Suprapubic skin (tissue), 4 donors: ENCODE measurements around the gene EXOC7. TPM values are rescaled to one million over a fixed set of nuclear protein-coding genes. Genes with fewer than 3 reads are reported as not detected.

Experiments used
- DNase-seq, 2 donors: peaks; one replicate each; pipeline ENCODE4 v3.0.0-alpha.2; 2019; ENCODE audit warnings: low spot score in 2 of 2
- H3K27ac ChIP-seq: fragments of 200-600 bp; sonication (generic); one replicate; pipeline ENCODE4 v1.5.1; 2019
- H3K27me3 ChIP-seq: fragments of 200-600 bp; sonication (generic); one replicate; pipeline ENCODE4 v1.5.1; 2019
- H3K36me3 ChIP-seq: fragments of 200-600 bp; sonication (generic); one replicate; pipeline ENCODE4 v1.5.1; 2019
- H3K4me1 ChIP-seq: fragments of 200-600 bp; sonication (generic); one replicate; pipeline ENCODE4 v1.5.1; 2019
- H3K4me3 ChIP-seq: fragments of 200-600 bp; sonication (generic); one replicate; pipeline ENCODE4 v1.5.1; 2019; ENCODE audit warnings: mild to moderate bottlenecking
- H3K9me3 ChIP-seq: fragments of 200-600 bp; sonication (generic); one replicate; pipeline ENCODE4 v1.5.1; 2019
- EP300 ChIP-seq: sonication (generic); formaldehyde crosslinking; IDR thresholded peaks from one replicate; pipeline ENCODE4 v1.6.1; 2017; ENCODE audit warnings: antibody characterized with exemption
- POLR2A ChIP-seq, 2 donors: fragments of 450-650 bp; IDR thresholded peaks; one replicate each; pipeline ENCODE4 v1.6.1; 2017; ENCODE audit warnings: antibody characterized with exemption in 2 of 2, mild to moderate bottlenecking in 2 of 2, moderate library complexity in 2 of 2
- POLR2AphosphoS5 ChIP-seq, 3 donors: sonication (generic); formaldehyde crosslinking; IDR thresholded peaks; one replicate each; pipeline ENCODE4 v1.6.1; 2017; ENCODE audit warnings: antibody characterized with exemption in 3 of 3
- WGBS: methylation state at CpG from one replicate; pipeline ENCODE4 v1.1.5; 2018; 5-methylcytosine and 5-hydroxymethylcytosine counted together
- total RNA-seq, 4 donors: library from RNA; depleted of rRNA; stranded (reverse); fragments of >200 nt; gene quantifications; one replicate each; pipeline ENCODE4 v1.1.0, GENCODE V29; 2016
- TF ChIP-seq, protein P1 (sequence below), 2 donors: fragments of 200-600 bp in 1 of 2; fragments of 450-650 bp in 1 of 2; sonication (generic) in 1 of 2; IDR thresholded peaks; one replicate each; pipeline ENCODE4 v1.5.1; 2016 to 2019; ENCODE audit warnings: antibody characterized with exemption in 2 of 2, mild to moderate bottlenecking in 1 of 2, moderate library complexity in 1 of 2

EXOC7 gene
- total RNA-seq, 4 donors from 2014 or later = 67.4 to 108 (median 78.6) TPM

DNA sequence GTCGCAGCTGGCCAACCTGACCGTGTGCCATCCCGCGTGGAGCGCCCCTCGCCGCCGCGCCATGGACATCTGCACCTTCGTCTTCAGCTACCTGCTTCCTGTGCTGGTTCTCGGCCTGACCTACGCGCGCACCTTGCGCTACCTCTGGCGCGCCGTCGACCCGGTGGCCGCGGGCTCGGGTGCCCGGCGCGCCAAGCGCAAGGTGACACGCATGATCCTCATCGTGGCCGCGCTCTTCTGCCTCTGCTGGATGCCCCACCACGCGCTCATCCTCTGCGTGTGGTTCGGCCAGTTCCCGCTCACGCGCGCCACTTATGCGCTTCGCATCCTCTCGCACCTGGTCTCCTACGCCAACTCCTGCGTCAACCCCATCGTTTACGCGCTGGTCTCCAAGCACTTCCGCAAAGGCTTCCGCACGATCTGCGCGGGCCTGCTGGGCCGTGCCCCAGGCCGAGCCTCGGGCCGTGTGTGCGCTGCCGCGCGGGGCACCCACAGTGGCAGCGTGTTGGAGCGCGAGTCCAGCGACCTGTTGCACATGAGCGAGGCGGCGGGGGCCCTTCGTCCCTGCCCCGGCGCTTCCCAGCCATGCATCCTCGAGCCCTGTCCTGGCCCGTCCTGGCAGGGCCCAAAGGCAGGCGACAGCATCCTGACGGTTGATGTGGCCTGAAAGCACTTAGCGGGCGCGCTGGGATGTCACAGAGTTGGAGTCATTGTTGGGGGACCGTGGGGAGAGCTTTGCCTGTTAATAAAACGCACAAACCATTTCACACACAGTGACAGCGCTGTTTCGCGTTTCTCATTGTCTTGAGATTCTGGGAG is 26.6 kb downstream of the EXOC7 start:
- TF ChIP-seq POLR2A (IDR thresholded peaks at IDR 0.05) (no peak), POLR2AphosphoS5 (IDR thresholded peaks at IDR 0.05) (no peak), EP300 (no peak)
- TF ChIP-seq, protein P1, sequence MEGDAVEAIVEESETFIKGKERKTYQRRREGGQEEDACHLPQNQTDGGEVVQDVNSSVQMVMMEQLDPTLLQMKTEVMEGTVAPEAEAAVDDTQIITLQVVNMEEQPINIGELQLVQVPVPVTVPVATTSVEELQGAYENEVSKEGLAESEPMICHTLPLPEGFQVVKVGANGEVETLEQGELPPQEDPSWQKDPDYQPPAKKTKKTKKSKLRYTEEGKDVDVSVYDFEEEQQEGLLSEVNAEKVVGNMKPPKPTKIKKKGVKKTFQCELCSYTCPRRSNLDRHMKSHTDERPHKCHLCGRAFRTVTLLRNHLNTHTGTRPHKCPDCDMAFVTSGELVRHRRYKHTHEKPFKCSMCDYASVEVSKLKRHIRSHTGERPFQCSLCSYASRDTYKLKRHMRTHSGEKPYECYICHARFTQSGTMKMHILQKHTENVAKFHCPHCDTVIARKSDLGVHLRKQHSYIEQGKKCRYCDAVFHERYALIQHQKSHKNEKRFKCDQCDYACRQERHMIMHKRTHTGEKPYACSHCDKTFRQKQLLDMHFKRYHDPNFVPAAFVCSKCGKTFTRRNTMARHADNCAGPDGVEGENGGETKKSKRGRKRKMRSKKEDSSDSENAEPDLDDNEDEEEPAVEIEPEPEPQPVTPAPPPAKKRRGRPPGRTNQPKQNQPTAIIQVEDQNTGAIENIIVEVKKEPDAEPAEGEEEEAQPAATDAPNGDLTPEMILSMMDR (IDR thresholded peaks at IDR 0.05) = no peak
- 0% methylated on average over 2 of the region's 82 CpGs for WGBS
- Histone ChIP-seq H3K4me1 (peaks cover 49% of the 10 kb centered on the region), H3K36me3 (no peaks in the 10 kb centered on the region), H3K27ac (no peak overlapping the region), H3K27me3 (peaks cover 64% of the 10 kb centered on the region), H3K9me3 (no peaks in the 10 kb centered on the region), H3K4me3 (no peak overlapping the region)
- no peak for DNase-seq

DNA sequence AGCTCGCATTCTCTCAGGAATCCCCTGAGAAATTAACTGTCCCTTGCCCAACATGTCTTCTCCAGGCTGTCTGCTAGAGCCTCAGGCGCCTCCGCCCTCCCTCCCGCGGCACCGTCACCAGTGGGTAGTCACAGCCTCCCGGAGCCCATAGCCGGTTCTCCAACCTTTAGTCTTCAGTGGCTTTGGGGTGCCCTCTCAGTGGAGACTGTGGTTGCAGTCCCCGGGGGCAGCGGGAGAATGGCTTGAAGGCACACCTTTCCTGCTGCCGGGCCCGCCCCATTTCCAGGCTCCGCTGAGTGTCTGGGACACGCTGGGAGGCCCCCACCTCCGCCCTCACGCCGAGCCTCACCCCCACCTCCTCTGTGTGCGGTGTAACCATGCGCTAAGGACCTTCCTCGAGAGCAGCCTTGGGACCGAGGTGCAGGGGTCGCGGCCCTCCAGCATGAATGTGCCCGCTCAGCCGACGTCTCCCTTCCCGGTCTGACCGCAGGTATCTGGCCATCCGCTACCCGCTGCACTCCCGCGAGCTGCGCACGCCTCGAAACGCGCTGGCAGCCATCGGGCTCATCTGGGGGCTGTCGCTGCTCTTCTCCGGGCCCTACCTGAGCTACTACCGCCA is 27.3 kb downstream of the EXOC7 start:
- Histone ChIP-seq H3K27me3 (peaks cover 64% of the 10 kb centered on the region), H3K9me3 (no peaks in the 10 kb centered on the region), H3K27ac (no peak overlapping the region), H3K4me1 (peaks cover 55% of the 10 kb centered on the region), H3K36me3 (no peaks in the 10 kb centered on the region), H3K4me3 (peak overlapping the region; percentile 34)
- DNase-seq = no peak
- 9% methylated on average over 18 of the region's 41 CpGs for WGBS
- no peak for TF ChIP-seq EP300
- TF ChIP-seq POLR2AphosphoS5 (IDR thresholded peaks at IDR 0.05) = no peak
- TF ChIP-seq, protein P1 (IDR thresholded peaks at IDR 0.05) = no peak
- TF ChIP-seq POLR2A (IDR thresholded peaks at IDR 0.05) = no peak

DNA sequence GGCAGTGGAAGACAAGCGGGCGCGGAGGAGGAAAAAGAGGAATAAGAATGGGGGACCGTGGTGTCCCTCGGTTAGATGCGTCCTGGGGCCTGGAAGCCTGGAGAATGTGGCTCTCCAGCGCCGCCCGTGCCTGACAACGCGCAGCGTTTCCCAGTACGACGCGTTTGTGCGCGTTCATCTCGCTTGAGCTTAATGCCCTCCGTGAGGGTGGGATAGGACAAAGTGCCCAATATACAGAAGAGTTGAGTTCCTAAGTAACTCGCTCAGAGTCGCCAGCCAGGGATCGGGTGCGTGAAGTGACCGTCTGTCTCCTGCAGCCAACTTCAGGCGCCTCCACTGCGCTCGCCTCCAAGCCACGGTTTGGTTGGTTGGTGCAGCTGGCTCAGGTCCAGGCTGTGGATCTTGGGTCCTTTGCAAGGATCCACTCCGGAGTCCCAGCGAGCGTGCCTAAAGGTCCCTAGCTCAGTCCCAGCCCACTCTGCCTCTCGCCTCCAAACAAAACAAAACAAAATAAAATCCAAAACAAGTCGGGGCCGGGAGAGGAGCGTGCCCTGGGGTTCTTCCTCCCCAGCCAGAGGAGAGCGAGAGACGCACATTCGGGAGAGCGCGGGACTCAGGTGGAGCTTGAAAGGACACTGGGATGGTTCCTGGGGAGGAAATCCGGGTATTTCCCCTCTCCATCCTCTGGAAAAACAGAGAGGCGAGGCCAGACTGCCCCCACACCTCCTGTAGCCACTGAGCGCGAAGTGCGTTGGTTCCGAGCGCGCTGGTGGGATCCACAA is 28.0 kb downstream of the EXOC7 start:
- H3K4me3 ChIP-seq = peak overlapping the region; percentile 34
- no peak overlapping the region for H3K27ac ChIP-seq
- peaks cover 62% of the 10 kb centered on the region for H3K4me1 ChIP-seq
- WGBS = 4% methylated on average over 39 of the region's 48 CpGs
- DNase-seq = no peak
- TF ChIP-seq EP300 = no peak
- no peak for TF ChIP-seq POLR2AphosphoS5 (IDR thresholded peaks at IDR 0.05)
- TF ChIP-seq POLR2A (IDR thresholded peaks at IDR 0.05) = no peak
- TF ChIP-seq, protein P1 (IDR thresholded peaks at IDR 0.05) = no peak
- H3K36me3 ChIP-seq = no peaks in the 10 kb centered on the region
- H3K9me3 ChIP-seq = no peaks in the 10 kb centered on the region
- peaks cover 64% of the 10 kb centered on the region for H3K27me3 ChIP-seq

DNA sequence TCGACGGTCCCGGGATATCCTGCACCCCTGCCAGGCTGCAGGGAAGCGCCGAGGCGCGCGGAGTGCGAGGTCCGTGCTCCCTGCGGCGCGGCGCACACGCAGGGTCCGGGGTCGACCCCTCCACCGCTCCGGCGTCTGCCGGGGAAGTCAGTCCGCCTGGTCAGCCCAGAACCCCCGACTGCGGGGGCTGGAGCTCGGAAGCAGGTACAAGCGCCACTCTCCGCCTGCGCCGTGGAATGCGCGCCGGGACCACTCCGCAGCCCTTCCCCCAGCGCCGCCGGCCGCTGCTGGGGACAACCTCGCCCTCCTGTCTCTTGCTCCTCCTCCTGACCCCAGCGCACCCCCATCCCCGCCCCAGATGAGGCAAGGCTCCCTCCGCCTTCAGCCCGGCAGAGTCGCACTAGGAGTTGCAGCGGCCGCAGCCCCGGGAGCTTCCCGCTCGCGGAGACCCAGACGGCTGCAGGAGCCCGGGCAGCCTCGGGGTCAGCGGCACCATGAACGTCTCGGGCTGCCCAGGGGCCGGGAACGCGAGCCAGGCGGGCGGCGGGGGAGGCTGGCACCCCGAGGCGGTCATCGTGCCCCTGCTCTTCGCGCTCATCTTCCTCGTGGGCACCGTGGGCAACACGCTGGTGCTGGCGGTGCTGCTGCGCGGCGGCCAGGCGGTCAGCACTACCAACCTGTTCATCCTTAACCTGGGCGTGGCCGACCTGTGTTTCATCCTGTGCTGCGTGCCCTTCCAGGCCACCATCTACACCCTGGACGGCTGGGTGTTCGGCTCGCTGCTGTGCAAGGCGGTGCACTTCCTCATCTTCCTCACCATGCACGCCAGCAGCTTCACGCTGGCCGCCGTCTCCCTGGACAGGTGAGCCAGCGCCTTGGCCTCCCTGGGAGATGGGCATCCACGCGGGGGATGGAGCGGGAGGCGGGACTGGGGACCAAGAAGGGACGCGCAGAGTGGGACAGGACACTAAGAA is 28.9 kb downstream of the EXOC7 start, which contains the start of gene GALR2:
Gene GALR2 (plus strand): TSS at position 392 of the 974 bp plus-strand sequence. CDS start 103 bp downstream, at position 495.
- peaks cover 63% of the 10 kb centered on the region for H3K27me3 ChIP-seq
- no peak for DNase-seq
- 4% methylated on average over 11 of the region's 92 CpGs for WGBS
- TF ChIP-seq EP300 (no peak), POLR2A (IDR thresholded peaks at IDR 0.05) (no peak), POLR2AphosphoS5 (IDR thresholded peaks at IDR 0.05) (no peak)
- TF ChIP-seq, protein P1 (IDR thresholded peaks at IDR 0.05) = no peak
- no peak within 1 kb of the TSS for H3K27ac ChIP-seq
- peaks cover 60% of the 10 kb centered on the region for H3K4me1 ChIP-seq
- H3K36me3 ChIP-seq = peaks cover under 1% of the 10 kb centered on the region
- H3K9me3 ChIP-seq = no peaks in the 10 kb centered on the region
- H3K4me3 ChIP-seq = peak within 1 kb of the TSS; percentile 34
